SK-N-SH (cell line): ENCODE results near the gene CDK11B. TPM values are rescaled to one million over a fixed set of nuclear protein-coding genes. Genes with fewer than 3 reads are reported as not detected.
"Not testable (repeated sequence)": the region's sequence is repeated elsewhere in the genome, so short reads cannot be mapped to it uniquely, and the experiment has no call there.

Experiments used
- CTCF ChIA-PET: fragments of 300-600, 350-600 bp; formaldehyde crosslinking; extraction: SDS; loops from one replicate; lab custom pipeline; 2021; lab: Yijun Ruan, JAX
- POLR2A ChIA-PET: fragments of 350-600 bp; sonication (Branson Sonifier 250); formaldehyde crosslinking; extraction: SDS; loops from one replicate; lab custom pipeline; 2020; ENCODE audit warnings: antibody characterized with exemption, inconsistent platforms; lab: Yijun Ruan, JAX
- DNase-seq: peaks from one replicate; pipeline ENCODE4 v3.0.0; 2012
- H2AFZ ChIP-seq: fragments of 200-600 bp; sonication (generic); 2 replicates; pipeline ENCODE4 v1.8.1; 2016; ENCODE audit warnings: antibody characterized with exemption, mild to moderate bottlenecking, low read depth
- H3F3A ChIP-seq: fragments of 200-600 bp; sonication (generic); replicated peaks from 2 replicates; pipeline ENCODE3; 2016; ENCODE audit warnings: antibody characterized with exemption, mild to moderate bottlenecking; ENCODE audit not compliant: insufficient read depth
- H3K27ac ChIP-seq, 2 experiments: fragments of 200-500 bp in 1 of 2; fragments of 200-600 bp in 1 of 2; sonication (Bioruptor generic) in 1 of 2; sonication (generic), shearing (Covaris generic) in 1 of 2; 2 replicates each; pipeline versions ENCODE4 v1.5.1 to v1.6.1; 2014 to 2016; ENCODE audit warnings: low read depth in 2 of 2, inconsistent platforms in 1 of 2, low read length in 1 of 2, mild to moderate bottlenecking in 1 of 2, mixed read lengths in 1 of 2
- H3K27me3 ChIP-seq: fragments of 200-600 bp; sonication (generic), shearing (Covaris generic); 2 replicates; pipeline ENCODE4 v1.6.1; 2016; ENCODE audit warnings: mixed run types; ENCODE audit not compliant: insufficient read depth
- H3K36me3 ChIP-seq, 2 experiments: fragments of 200-500 bp in 1 of 2; fragments of 200-600 bp in 1 of 2; sonication (Bioruptor generic) in 1 of 2; sonication (generic) in 1 of 2; replicated peaks in 1 of 2; 2 replicates each; pipeline versions ENCODE3 to v1.5.1; 2014 to 2016; ENCODE audit warnings: low read length in 1 of 2, mild to moderate bottlenecking in 1 of 2; ENCODE audit not compliant: insufficient read depth in 2 of 2, control insufficient read depth in 1 of 2
- H3K4me1 ChIP-seq, 2 experiments: fragments of 200-500 bp in 1 of 2; fragments of 200-600 bp in 1 of 2; sonication (Bioruptor generic) in 1 of 2; sonication (generic), shearing (Covaris generic) in 1 of 2; 2 replicates each; pipeline versions ENCODE4 v1.5.1 to v1.6.1; 2014 to 2016; ENCODE audit warnings: low read depth in 1 of 2, low read length in 1 of 2, mixed run types in 1 of 2; ENCODE audit not compliant: insufficient read depth in 2 of 2, control insufficient read depth in 1 of 2
- H3K4me2 ChIP-seq: fragments of 200-600 bp; sonication (generic), shearing (Covaris generic); 2 replicates; pipeline ENCODE4 v1.6.1; 2017; ENCODE audit warnings: mixed run types
- H3K4me3 ChIP-seq, 2 experiments: fragments of 200-500 bp in 1 of 2; fragments of 200-600 bp in 1 of 2; sonication (Bioruptor generic) in 1 of 2; sonication (generic), shearing (Covaris generic) in 1 of 2; 2 replicates each; pipeline versions ENCODE4 v1.5.1 to v1.8.1; 2014 to 2016; ENCODE audit warnings: low read depth in 2 of 2, inconsistent platforms in 1 of 2, low read length in 1 of 2, mild to moderate bottlenecking in 1 of 2, mixed read lengths in 1 of 2, moderate library complexity in 1 of 2
- H3K79me2 ChIP-seq: fragments of 200-600 bp; sonication (generic); 2 replicates; pipeline ENCODE4 v1.8.1; 2017; ENCODE audit warnings: mild to moderate bottlenecking; ENCODE audit not compliant: insufficient read depth
- H3K9ac ChIP-seq: fragments of 200-600 bp; sonication (generic); 2 replicates; pipeline ENCODE4 v1.6.1; 2017; ENCODE audit warnings: mixed run types
- H3K9me2 ChIP-seq: fragments of 200-600 bp; sonication (generic); 2 replicates; pipeline ENCODE4 v1.6.1; 2017; ENCODE audit warnings: mixed run types
- H3K9me3 ChIP-seq: fragments of 200-600 bp; sonication (generic); 2 replicates; pipeline ENCODE4 v1.6.1; 2017; ENCODE audit warnings: mixed run types, mild to moderate bottlenecking, moderate library complexity
- H4K20me1 ChIP-seq: fragments of 200-600 bp; sonication (generic); 2 replicates; pipeline ENCODE4 v1.6.1; 2017; ENCODE audit warnings: mild to moderate bottlenecking, mixed run types; ENCODE audit not compliant: insufficient read depth
- WGBS: methylation state at CpG from one replicate; pipeline ENCODE4 v1.1.6; 2017; ENCODE audit warnings: low lambda C conversion rate; 5-methylcytosine and 5-hydroxymethylcytosine counted together
- polyA plus RNA-seq, 3 experiments: library from polyadenylated mRNA; depleted of rRNA; stranded (reverse); fragments of >200 nt; gene quantifications; 2 replicates each; pipeline ENCODE4 v1.2.3, GENCODE V29; 2012

The CDK11B gene
- polyA plus RNA-seq, 1 of the 3 experiments (the other 2 are of a cell fraction): 15.0 TPM

DNA sequence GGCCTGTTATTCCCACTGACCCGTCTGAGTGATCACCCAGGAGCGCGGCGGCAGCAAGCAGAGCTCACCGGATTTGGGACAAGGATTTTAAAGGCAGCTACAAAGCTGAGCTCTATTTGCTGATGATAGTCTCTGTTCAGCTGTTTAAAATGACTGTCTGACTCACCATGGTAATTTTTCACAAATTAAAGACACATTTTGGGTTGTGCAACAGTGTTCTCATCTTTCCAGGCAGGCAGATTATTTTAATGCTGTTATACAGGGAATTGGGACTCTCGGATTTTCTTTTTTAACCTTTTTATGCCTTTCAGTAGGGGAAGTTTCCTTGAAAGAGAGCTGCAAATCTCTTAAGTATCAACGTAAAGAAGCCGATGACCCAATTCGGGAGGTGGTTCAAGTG is 3.6 kb upstream of the CDK11B start:
- H3K4me3 ChIP-seq, POLR2A ChIA-PET: not testable (repeated sequence)

DNA sequence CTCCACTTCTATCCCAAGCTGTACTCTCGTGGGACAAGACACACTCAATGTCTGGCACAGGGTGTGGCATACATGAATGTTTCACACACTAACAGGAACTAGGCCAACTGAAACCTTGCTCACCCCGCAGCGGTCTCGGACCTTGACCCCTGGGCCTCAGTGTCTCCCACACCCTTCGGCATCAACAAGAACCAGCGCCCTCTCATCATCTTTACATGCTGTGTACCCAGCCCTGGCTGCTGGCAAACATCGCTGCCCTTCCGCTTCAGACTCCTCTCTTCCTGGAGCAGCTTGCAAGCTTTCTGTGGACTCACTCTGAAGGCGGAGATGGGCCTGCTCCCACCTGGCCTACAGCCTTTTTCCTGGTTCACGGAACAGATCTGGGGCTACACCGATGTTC is 10.5 kb downstream of the CDK11B start:
- H3F3A ChIP-seq, CTCF ChIA-PET, H3K4me2 ChIP-seq, H3K27ac ChIP-seq, H3K27me3 ChIP-seq, H3K79me2 ChIP-seq, DNase-seq, POLR2A ChIA-PET, H3K9me2 ChIP-seq, H3K4me1 ChIP-seq, H3K4me3 ChIP-seq, H4K20me1 ChIP-seq, H3K9ac ChIP-seq, H3K9me3 ChIP-seq, H2AFZ ChIP-seq: not testable (repeated sequence)
- 92% methylated on average over 11 of the region's 11 CpGs for WGBS
- H3K36me3 ChIP-seq: peaks cover 19 to 31% of the 10 kb centered on the region in 2 experiments

More for the DNA sequence above, 3.6 kb upstream of the CDK11B start:
- DNase-seq, CTCF ChIA-PET, H2AFZ ChIP-seq, H4K20me1 ChIP-seq, H3K9ac ChIP-seq, H3K79me2 ChIP-seq, H3K9me3 ChIP-seq, H3F3A ChIP-seq, H3K9me2 ChIP-seq, H3K4me2 ChIP-seq, H3K4me1 ChIP-seq, H3K27me3 ChIP-seq: not testable (repeated sequence)
- Histone ChIP-seq H3K36me3 (peaks cover 0 to 19% of the 10 kb centered on the region in 2 experiments), H3K27ac (peak overlapping the region in 1 of 2 experiments; percentile 41; a peak in 1 of 4 replicates)
- WGBS: 64% methylated on average over 4 of the region's 9 CpGs

DNA sequence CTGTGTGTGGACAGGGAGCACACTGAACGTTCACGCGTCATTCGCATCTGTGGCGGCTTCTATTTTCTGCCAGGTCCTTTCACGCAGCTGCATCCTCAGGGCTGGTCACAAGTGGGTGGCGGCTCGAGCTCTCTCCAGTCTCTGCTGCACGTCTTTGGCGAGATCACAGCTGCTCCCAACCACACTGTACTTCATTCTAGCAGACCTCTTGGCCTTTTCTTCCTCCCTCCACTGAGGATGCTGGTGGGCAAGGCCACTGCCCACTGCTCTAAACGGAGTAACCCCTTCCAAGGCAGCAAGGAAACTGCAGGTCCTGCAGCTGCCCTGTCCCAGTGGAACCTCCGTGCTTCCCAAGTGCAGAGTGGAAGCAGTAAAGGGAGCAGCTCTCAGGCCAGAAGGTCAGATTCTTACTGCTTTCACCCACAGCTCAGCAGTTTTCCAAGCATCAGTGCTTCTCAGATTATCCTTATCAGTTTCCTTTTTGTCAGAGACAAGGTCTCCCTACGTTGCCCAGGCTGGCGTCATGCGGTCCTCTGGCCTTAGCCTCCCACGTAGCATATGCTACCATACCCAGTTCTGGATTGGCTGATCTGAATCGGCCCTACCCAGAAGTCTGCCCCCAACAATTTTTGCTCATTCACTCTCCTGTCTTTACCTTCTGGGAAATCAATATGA is 11.1 kb downstream of the CDK11B start:
- H2AFZ ChIP-seq, H3F3A ChIP-seq, H3K4me2 ChIP-seq, H3K9ac ChIP-seq, DNase-seq, H3K79me2 ChIP-seq, H3K9me3 ChIP-seq, H3K27me3 ChIP-seq, POLR2A ChIA-PET, CTCF ChIA-PET, H3K4me3 ChIP-seq, H4K20me1 ChIP-seq, H3K4me1 ChIP-seq, H3K27ac ChIP-seq, H3K9me2 ChIP-seq: not testable (repeated sequence)
- 96% methylated on average over 17 of the region's 17 CpGs for WGBS
- H3K36me3 ChIP-seq: peaks cover 16 to 31% of the 10 kb centered on the region in 2 experiments

DNA sequence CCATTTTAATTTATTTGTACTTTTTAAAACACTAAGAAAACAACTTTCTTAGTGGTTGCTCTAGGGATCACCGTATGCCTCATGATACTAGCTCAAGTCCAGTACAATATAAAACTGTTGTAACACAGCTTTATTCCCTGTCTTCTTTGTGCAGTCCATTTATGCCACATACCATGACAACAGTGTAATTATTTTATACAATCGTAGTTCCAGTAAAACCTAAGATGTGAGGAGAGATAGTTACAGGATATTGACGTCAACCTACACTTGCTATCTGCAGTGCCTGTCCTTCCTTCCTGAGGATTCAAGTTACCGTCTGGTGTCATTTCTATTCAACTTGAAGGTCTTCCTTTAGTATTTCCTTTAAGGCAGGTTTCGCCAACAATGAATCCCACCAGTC is 12.5 kb downstream of the CDK11B start:
- CTCF ChIA-PET, H3K27me3 ChIP-seq, POLR2A ChIA-PET, H3F3A ChIP-seq, H3K4me2 ChIP-seq, H3K79me2 ChIP-seq, DNase-seq, H3K9me3 ChIP-seq, H2AFZ ChIP-seq, H3K27ac ChIP-seq, H3K4me3 ChIP-seq, H3K4me1 ChIP-seq, H3K9me2 ChIP-seq, H3K9ac ChIP-seq, H4K20me1 ChIP-seq: not testable (repeated sequence)
- peaks cover 5 to 19% of the 10 kb centered on the region in 2 experiments for H3K36me3 ChIP-seq
- 78% methylated on average over 4 of the region's 5 CpGs for WGBS

DNA sequence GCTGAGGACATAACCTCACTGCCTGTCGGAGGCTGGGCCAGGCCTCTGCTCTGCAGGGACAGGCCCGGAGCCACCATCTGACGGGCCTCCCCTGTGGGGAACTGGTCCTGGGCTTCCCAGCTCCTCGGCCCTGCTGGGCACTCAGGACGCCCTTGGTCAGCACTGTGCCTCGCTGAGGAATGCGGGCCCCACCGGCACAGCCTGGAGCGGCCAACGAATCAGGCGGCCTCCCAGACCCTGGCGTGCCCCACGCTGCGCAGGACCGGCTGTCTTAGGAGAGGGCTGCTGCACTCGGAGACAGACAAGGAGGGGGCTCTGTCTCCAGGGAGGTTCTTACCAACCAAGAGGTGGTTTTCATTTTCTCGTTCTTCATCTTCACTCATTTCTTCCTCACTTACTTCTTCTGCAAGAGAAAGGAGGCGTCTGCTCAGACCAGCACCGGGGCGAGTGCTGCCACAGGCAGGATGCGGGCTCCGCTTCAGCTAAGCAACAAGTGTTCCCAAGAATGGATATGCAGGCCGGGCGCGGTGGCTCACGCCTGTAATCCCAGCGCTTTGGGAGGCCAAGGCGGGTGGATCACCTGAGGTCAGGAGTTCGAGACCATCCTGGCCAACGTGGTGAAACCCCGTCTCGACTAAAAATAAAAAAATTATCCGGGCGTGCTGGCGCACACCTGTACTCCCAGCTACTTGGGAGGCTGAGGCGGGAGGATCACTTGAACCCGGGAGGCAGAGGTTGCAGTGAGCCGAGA is 17.9 kb downstream of the CDK11B start:
- H3K9me3 ChIP-seq, H3K4me3 ChIP-seq, DNase-seq, H3K9me2 ChIP-seq, H3K4me2 ChIP-seq, POLR2A ChIA-PET, H3F3A ChIP-seq, H3K36me3 ChIP-seq, H2AFZ ChIP-seq, CTCF ChIA-PET, H3K27ac ChIP-seq, H3K4me1 ChIP-seq, H4K20me1 ChIP-seq, H3K9ac ChIP-seq, H3K27me3 ChIP-seq, H3K79me2 ChIP-seq: not testable (repeated sequence)
- 97% methylated on average over 19 of the region's 38 CpGs for WGBS

DNA sequence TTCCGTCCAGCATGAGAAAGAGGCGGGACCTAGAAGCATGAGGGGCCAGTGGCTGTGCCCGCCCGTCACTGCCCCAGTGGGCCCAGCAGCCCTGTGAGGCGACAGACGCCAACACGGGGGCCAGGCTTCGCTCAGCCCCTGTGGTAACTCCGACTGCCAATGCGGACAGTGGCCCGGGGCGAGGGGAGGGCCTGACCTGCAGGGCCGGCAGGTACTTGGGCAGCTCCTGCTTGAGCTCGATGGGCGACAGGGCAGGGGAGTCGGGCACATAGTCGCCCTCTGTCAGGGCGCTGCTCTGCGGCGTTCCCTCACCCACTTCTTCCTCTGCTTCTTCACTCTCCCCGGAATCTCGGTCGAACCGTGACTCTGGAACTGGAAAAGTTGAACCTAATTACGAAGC is 18.7 kb downstream of the CDK11B start:
- H3K9me3 ChIP-seq, H3K79me2 ChIP-seq, H3K4me2 ChIP-seq, H3F3A ChIP-seq, H3K4me1 ChIP-seq, CTCF ChIA-PET, POLR2A ChIA-PET, H3K27ac ChIP-seq, H3K4me3 ChIP-seq, H3K9me2 ChIP-seq, H3K36me3 ChIP-seq, H4K20me1 ChIP-seq, H2AFZ ChIP-seq, H3K9ac ChIP-seq, DNase-seq, H3K27me3 ChIP-seq: not testable (repeated sequence)
- 85% methylated on average over 5 of the region's 25 CpGs for WGBS
